ENCODE results near the gene SLC39A1. TPM values are rescaled to one million over a fixed set of nuclear protein-coding genes. Genes with fewer than 3 reads are reported as not detected.

The SLC39A1 gene
- polyA plus RNA-seq, 5 donors = 57.6 to 72.1 (median 66.1) TPM

DNA sequence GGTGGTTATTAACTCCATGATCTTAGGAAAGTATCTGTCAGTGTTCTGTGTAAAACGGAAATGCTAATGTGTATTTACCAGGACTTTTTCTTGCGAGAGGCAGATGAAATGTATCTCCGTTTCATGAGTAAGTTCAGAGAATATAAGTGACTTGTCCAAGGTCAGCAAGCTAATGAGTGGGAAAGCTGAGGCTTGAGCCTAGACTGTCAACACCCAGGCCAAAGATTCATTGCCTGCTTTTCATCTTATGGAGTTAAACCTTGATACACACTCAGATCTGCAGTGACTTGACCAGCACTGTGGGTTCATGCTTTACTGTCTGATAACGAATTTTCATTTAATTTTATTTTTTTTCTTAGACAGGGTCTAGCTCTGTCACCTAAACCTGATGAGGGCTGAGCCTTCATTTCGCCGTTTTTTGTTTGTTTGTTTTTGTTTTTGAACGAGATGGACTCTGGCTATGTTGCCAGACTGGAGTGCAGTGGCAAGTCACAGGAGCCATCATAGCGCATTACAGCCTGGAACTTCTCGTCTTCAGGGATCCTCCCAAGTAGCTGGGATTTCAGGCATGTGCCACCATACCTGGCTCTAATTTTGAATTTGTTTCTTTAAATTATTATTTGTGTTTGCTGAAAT lies 15.1 kb upstream of the SLC39A1 start:
- no peak for DNase-seq

DNA sequence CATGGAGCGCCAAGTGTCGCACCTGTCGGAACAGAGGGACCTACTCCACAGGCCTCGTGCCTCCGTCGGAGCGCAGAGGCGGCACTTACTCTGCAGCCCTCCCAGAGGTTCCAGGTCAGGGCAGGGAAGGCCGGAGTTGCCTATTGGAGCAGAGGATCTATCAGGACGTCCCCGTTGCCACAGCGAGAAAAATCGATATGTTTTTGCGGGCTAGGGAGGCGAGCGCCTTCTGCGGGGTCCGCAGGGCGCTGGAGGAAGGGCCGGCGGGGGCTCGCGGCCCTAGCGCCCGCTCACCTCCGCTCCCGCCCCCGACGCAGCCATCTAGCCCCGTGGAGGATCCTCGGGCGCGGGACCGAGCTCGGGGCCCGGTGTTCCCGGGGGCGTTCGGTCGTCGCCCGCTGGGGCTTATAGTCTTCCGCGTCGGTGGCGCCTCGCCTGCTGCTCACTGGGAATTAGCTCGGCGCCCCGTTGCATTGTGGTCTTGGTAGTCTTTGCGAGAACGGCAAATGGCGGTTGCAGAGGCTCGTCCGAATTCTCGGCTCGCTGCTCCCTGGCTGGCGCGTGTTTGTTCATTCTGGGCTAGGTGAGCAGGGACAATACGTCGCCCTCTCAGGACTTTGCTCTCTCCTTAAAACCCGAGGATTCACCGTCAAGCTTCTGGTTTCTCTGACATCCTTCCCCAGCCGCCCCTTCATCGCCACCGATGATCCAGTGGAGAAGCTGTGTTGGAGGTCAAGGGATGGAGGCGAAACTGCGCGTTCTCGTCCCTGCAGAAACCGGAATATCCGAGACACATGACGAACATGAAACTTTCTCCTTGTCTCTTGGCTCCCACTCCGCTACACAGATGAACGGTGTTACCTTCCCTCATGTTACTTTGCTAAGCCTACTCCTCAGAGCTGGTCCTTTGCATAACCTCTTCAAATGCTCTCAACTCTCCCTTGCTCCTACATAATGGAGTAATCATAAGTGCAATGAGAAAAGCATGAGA lies 14.2 kb upstream of the SLC39A1 start, which contains the start of gene JTB:
Gene JTB (minus strand): TSS at position 425 of the 991 bp plus-strand sequence. CDS start 422 bp downstream, at position 3.
- DNase-seq = peak; percentile 72 to 77

DNA sequence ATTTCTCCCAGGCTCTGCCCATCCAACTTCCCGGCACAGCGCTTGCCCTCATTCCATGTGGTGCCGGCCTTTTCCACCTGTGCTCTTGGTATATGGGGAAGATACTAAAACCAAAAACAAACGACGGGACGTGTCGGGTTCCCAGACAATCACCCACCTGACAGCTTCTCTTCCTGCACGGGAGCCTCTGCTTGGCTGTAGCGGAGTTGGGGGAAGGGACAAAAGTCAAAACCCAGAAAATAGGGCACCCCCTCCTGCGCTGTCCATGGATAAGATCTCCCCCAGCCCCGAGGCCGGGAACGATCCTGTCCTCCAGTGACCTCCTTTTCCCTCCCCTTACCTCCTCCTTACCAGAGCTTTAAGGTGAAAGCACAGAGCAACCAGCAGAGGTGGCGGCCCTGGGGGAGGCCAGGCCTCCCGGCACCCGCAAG lies 13.5 kb upstream of the SLC39A1 start:
- DNase-seq = no peak

DNA sequence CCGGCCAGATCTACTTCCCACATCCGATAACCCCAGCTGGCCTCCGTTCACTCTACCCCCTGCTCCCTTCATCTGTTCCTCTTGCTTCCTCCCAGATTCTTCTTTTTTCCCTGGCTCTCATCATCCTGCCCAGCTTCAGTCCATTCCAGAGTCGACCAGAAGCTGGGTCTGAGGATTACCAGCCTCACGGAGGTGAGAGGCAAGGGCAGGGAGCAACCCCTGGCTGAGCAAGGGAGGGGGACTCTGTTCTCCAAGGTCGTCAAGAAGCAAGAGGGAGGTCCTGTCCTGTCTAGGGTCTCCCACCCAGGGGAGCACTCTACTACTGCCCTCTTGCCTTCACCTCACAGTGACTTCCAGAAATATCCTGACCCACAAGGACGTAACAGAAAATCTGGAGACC lies 10.2 kb upstream of the SLC39A1 start:
- DNase-seq = no peak

DNA sequence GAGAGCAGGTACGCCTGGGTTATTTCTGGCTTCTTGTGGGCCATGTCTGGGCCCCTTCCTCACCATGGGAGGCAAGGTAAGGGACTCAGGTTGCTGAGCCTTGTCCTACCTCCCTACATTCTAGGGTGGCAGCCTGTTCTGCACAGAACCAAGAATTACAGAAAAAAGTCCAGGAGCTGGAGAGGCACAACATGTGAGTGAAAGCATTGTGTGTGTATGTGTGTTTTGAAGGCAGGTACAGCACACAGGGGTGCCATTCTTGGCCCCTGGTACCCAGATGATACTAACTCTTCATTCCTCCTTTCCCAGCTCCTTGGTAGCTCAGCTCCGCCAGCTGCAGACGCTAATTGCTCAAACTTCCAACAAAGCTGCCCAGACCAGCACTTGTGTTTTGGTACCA lies 9.7 kb upstream of the SLC39A1 start:
- DNase-seq = no peak

DNA sequence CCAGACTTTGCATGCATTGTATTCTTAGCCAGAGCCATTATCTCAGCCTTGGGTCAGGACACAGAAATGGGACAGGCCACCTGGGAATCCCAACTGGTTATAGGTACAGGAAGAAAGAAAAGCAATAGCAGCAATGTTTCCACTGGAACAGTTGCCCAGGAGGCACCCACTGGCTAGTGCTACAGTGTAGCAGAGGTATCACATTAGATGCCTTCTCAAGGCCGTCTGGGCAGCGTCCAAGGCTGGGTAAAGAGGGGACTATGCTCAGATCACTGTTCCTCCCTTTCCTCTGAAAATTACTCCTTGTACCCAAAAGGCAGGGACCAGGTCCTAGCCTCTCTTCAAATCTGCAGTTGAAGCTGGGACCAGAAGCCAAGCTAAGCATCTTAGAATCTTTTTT lies 7.0 kb upstream of the SLC39A1 start:
- no peak for DNase-seq

DNA sequence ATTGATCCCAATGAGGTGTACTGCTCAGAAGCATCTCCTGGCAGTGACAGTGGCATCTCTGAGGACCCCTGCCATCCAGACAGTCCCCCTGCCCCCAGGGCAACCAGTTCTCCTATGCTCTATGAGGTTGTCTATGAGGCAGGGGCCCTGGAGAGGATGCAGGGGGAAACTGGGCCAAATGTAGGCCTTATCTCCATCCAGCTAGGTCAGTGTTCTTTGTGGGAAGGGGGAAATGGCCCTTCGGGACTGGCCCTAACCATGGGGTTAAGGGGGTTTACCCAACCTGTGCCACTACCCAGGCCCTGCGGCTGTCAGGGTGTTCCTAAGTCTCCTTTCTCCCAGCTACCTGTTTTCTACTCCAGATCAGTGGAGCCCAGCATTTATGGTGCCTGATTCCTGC lies 5.6 kb upstream of the SLC39A1 start:
- no peak for DNase-seq

DNA sequence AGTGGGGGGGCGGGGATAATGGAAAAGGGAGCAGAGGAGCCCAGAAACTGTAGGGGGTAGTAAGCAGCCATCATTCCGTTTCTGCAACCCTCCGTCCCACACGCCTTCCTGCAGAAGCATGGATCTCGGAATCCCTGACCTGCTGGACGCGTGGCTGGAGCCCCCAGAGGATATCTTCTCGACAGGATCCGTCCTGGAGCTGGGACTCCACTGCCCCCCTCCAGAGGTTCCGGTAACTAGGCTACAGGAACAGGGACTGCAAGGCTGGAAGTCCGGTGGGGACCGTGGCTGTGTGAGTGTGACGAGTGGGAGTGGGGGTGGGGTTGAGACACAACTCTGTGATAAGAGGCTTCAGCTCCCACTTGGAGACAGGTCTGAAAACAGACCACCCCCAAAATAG lies 5.1 kb upstream of the SLC39A1 start:
- no peak for DNase-seq

DNA sequence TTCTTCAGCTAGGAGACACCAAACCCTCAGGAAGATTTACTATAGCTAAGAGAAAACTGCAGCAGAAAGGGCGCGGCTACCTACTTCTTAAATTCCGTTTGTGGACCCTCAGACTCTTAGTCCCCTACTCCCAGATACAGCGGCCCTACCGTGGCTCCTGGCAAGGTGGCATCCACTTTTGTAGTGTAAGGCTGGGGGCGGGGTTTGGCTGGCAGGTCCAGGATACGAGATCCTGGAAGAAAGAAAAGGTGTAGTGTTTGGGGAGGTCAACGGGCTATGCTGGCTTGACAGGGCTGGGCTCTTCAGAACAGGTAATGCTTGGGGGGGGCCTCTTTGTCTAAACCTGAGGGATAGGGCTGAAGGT lies 4.6 kb upstream of the SLC39A1 start:
- DNase-seq = no peak

DNA sequence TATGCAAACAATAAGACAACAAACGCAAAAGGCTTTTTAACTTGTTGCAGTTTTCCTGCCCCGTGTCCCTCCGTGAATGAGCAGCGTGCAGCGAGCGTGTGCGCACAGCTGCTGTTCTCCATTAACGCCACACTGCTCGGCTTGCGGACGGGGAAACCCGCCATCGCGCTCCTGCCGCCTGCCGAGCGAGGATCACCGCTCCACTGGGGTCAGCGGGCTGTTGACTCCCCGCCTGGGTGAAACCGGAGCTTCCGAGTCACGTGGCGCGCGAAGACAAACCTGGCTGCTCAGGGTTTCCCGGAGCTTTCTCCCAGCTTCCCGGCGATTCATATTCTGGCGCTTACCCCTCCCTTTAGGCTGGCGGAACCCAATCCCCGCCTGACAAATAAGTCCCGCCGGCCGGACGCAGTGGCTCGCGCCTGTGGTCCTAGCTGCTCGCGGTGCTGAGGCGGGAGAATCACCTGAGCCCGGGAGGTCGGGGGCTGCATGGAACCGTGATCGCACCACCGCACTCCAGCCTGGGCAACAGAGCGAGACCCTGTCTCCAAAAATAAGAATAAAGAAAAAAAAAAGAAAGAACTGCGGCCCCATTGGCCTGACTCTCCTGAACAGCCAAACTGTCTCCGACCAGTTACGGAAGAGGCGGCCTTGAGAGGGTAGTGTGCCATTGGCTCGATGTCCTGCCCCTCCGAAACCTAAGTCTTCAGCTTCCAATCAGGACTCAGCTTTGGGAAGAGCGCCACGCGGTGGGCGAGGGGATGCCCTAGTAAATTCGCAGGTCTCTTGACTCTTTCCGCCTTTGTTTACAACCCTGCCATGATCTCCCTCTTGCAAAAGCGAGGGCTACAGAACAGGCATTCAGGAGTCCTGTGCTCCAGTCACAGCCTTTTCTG lies 4.0 kb upstream of the SLC39A1 start, which contains the start of gene CREB3L4:
Gene CREB3L4 (plus strand): TSS at position 796 of the 893 bp plus-strand sequence. CDS start 624 bp downstream, outside the sequence.
- DNase-seq = peak; percentile 92 to 94

DNA sequence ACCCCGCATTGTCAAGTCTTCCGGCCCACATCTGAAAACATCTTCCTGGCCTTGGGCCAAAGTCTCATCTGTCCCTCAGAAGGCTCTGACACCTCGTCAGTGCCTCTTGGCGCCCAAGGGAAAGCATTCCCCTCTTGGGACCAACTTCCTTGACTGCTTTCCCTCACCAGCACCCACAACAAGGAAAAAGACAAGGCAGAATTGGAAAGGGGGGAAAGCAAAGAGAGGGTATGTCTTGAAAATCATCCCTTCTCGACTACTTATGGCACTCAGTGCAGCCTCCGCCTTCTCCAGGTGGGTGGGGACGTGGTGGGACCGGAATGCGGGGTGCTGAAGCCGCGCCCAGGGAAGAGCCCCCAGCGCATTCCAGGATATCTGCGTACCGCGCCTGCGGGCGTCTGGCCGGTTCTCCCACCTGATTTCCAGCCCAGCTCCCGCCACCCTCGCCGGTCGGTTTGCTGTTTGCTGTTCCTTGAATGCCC lies 554 bp upstream of the SLC39A1 start:
- DNase-seq = peak in 1 of 2 donors; percentile 49

DNA sequence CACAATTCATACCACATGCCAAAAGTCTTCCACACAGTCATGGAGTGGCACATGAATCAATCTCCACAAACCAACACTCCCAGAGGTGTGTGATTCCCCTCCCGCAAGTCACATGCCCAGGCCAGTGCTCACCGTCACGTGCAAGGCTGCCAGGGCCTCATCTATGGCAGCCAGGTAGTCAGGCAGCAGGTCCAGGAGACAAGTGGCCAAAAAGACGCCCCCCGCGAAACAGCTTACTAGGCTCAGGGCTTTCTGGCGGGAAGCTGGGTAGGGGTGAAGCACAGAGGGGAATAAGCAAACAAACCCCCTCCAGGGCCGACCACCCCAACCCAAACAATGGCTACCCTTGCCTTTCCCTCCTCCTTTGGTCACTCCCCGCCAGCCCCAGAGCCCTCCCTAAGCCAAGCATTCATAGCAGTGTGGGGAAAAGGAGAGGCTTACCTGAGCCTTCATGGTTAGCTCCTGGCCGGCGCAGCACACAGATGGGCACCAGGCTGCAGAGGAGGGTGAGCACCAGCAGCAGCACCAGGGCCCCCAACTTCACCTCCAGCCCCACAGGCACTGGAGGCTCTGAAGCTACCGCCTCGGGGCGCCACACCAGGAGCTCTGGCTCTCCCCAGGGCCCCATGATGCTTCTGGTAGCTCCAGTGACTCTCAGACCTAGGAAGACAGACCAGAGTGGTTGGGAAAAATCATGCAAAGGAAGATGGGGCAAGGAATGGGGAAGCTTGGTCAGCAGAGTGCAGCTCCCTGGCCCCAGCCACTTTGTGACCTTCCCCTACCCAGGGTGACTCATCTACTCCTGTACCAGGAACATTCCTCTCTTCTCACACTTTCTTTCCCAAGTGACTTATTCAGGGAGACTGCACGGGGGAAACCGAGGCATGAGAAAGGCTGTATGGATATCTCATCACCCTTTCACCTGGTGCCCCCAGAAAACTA lies 978 bp downstream of the SLC39A1 start:
- no peak for DNase-seq

DNA sequence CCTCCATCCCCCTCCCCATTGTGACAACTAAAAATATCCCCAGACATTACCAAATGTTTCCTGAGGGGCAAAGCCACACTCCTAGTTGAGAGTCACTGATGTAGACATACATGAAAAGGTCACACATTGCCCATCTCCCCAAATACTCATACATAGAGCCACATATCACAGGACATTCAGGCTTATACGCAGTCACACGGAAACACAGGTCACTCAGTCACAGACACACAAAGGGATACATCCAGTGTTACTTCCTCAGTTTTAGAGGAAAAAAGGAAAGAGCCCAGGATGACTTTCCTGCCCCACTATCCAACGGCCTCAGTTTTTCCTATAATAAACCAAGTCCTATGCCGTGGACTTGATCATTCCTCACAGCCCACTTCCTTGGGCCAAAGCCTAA lies 1.9 kb downstream of the SLC39A1 start:
- no peak for DNase-seq

DNA sequence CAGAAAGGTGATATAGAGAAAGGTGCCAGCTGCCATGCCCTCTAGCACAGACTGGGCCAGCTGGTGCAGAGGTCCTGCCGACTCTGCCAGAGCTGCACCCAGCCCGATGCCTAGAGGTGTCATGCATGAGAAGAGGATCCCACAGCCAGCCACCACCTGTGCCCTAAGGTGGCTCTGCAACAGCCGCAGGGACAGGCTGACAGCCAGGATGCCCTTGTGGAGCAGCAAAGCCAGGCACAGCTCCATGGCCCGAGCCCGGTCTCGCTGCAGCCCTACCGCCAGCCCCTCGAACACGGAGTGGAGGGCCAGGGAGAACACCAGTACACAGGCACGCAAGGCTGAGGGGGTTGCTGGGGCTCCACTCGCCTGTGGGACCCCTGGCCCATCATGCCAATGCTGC lies 3.1 kb downstream of the SLC39A1 start:
- DNase-seq = no peak

DNA sequence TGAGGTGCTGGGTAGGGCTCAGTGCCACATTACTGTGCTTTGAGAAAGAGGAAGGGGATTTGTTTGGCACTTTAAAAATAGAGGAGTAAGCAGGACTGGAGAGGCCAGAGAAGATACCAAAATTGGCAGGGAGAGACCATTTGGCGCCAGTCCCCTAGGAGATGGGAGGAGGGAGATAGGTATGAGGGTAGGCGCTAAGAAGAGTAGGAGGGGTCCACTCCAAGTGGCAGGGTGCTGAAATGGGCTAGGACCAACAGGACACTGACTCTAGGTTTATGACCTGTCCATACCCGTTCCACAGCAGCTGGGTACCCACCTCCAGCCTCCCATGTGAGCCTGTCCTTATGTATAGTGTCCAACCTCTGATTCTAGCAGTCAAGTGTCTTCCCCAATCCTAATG lies 3.9 kb downstream of the SLC39A1 start:
- DNase-seq = no peak

DNA sequence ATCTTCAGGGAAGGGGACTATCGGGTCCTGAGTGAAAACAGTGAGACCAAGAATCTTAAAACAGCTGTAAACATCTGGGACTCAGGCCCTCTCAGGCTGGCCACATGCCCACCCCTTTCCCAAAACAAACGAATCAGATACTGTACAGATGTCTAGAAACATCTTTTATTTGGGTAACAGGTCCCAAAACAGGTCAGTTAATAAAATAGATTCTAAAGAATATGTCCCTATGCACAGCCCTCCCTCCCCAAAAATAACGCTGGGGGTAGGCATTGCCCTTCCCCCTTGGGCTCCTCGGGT lies 4.4 kb downstream of the SLC39A1 start:
- no peak for DNase-seq

DNA sequence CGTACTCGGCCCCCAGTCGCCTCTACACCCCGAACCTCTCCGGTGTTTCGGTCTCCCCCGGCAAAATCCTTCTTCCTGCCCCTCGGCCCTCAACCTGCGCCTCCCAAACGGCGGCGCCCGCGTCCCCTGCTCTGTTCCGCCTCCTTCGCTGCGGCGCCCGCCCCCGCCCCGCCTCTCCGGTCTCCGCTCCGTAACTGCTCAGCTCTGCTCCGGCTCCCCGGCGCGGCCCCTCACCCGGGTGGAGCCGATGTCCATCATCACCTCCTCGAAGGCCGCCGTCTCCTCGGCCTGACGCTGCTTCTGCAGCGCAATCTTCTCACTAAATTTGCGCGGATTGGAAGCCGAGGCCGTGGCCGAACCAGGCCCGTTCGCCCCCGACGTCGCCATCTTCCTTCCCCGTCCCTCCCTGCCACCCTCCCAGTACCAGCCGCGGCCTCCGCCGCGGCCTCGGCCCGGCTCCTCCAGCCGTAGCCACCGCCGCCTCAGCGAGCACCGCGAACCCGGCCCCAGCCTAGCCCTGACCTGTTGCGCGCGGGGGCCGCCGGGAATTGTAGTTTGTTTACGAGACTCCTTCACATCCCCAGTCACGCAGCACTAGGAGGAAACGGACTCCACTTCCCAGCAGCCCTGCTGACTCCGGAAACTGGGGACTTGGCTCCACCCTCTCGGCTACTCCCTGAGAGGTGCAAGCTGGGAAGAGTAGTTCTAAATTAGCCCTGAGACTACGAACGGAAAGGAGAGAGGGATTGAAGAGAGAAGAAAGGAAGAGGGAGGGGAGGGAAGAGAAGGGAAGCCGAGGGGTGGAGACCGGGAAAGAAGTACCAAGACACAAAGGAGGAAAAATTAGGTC lies 5.0 kb downstream of the SLC39A1 start, which contains the start of gene CRTC2:
Gene CRTC2 (minus strand): TSS at position 502 of the 850 bp plus-strand sequence. CDS start 115 bp downstream, at position 387.
- DNase-seq = peak; percentile 95 to 96

DNA sequence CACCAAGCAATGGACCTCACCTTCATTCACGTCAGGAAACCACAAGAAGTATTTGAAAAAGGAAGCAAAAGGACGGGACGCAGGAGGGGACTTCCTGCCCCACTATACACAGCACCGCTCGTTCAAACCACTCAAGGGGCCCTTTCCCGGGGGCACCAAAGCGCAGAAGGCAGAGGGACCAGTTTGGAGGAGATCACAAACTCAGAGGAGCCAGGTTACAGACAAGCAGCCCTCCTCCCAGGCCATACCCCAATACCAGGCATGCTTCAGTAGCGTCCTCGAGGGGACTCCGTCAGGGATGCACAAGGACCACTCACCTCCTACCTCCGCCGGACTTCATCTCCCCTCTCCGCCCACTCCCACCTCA lies 5.6 kb downstream of the SLC39A1 start:
- peak in 1 of 2 donors; percentile 24 for DNase-seq

DNA sequence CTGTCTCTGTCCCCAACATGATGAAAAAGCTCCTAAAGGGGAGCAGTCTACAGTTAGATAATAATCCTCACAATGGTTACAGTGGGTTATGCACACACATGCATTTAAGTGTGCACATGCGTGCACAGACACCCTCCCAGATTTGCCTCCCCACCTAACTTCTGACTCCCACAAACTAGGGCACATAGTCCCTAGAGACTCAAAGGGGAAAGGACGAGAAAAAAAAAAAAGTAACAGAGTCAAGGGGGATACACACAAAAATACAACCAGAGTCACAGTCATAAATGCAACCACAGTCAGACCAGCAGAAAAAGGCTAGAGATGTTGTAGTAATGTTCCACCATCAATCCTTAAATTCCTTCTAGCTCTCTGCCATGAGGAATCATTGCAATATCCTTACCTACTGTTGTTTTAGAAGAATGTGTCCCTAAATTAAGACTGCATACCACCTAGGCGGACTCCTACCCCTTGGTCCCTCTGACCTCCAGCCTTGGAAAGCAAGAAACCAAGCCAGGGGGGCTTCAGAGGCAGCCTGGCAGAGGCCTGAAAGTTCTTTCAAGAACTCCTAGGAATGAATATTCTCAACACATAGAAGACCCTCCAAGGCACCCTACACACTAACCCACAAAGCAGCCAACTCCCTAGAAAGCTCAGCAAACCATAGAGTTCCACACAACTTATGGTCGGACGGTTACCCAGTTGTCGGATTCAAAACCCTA lies 6.2 kb downstream of the SLC39A1 start:
- no peak for DNase-seq

Data from right lung (tissue), 5 donors.